Measurements from ENCODE around the gene CYTH1. TPM values are rescaled to one million over a fixed set of nuclear protein-coding genes. Genes with fewer than 3 reads are reported as not detected.

Gene CYTH1
- total RNA-seq, 1 experiment from 2014 or later = 46.7 TPM

DNA sequence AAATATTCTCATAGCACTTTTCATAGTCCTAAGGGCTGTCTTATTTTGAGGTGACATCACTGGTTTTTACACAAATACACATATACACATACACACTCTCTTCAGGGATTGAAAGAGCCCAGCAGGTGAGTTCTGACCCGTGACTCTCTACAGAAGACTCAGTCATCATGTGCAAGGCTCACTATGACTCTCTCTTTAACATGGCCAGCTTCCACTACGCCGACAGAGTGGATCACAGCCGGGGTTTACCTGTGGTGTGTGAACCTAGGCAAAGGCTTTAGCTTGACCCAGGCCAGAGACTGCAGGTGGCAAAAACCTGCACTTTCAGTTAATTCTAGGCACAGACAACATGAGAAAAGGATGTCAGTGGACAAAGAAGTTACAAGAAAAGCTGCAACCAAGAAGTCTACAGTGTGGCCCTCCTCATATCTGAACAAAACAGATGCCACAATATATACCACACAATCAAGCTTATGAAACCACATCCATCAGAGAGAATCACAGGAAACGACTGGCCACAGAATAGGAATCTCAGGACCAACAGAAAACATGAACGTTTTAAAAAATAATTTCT, 56.5 kb downstream of the CYTH1 start:
- CTCF ChIA-PET = no interaction called here
- ATAC-seq = no peak
- POLR2A ChIA-PET = no interaction called here

DNA sequence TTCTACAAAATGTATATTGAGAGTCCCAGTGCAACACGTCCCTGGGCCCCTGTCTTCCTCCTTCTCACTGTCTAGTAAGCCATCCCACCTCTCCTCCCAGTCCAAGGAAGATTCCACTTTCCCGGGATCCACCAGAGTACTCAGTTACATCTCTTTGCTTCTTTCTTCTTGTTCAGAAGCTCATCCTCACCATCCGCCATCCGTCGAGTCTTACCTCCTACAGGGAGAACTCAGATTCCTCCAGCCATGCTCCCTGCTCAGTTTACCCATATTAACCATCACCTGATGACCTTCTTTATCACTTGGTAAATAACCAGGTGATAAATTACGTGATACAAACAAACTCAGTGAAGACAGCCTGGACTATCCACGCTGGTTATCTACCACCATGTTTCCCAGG, 57.1 kb downstream of the CYTH1 start:
- BruUV-seq (replicated peaks) = no TSS peak
- TF ChIP-seq POLR2AphosphoS5 (IDR thresholded peaks at IDR 0.05; ENCODE audit: low read depth, low read length) = no peak
- TF ChIP-seq, protein P1, sequence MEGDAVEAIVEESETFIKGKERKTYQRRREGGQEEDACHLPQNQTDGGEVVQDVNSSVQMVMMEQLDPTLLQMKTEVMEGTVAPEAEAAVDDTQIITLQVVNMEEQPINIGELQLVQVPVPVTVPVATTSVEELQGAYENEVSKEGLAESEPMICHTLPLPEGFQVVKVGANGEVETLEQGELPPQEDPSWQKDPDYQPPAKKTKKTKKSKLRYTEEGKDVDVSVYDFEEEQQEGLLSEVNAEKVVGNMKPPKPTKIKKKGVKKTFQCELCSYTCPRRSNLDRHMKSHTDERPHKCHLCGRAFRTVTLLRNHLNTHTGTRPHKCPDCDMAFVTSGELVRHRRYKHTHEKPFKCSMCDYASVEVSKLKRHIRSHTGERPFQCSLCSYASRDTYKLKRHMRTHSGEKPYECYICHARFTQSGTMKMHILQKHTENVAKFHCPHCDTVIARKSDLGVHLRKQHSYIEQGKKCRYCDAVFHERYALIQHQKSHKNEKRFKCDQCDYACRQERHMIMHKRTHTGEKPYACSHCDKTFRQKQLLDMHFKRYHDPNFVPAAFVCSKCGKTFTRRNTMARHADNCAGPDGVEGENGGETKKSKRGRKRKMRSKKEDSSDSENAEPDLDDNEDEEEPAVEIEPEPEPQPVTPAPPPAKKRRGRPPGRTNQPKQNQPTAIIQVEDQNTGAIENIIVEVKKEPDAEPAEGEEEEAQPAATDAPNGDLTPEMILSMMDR (IDR thresholded peaks at IDR 0.05) = no peak
- TF ChIP-seq, protein P2, sequence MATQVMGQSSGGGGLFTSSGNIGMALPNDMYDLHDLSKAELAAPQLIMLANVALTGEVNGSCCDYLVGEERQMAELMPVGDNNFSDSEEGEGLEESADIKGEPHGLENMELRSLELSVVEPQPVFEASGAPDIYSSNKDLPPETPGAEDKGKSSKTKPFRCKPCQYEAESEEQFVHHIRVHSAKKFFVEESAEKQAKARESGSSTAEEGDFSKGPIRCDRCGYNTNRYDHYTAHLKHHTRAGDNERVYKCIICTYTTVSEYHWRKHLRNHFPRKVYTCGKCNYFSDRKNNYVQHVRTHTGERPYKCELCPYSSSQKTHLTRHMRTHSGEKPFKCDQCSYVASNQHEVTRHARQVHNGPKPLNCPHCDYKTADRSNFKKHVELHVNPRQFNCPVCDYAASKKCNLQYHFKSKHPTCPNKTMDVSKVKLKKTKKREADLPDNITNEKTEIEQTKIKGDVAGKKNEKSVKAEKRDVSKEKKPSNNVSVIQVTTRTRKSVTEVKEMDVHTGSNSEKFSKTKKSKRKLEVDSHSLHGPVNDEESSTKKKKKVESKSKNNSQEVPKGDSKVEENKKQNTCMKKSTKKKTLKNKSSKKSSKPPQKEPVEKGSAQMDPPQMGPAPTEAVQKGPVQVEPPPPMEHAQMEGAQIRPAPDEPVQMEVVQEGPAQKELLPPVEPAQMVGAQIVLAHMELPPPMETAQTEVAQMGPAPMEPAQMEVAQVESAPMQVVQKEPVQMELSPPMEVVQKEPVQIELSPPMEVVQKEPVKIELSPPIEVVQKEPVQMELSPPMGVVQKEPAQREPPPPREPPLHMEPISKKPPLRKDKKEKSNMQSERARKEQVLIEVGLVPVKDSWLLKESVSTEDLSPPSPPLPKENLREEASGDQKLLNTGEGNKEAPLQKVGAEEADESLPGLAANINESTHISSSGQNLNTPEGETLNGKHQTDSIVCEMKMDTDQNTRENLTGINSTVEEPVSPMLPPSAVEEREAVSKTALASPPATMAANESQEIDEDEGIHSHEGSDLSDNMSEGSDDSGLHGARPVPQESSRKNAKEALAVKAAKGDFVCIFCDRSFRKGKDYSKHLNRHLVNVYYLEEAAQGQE (IDR thresholded peaks at IDR 0.05; ENCODE audit: insufficient read depth in 1 of 2, low read depth in 2 of 2, low read length in 1 of 2) = no peak
- no peak for TF ChIP-seq SIN3A (IDR thresholded peaks at IDR 0.05; ENCODE audit: borderline replicate concordance, insufficient read depth, low read depth, low read length)
- no peak for TF ChIP-seq TCF7L2 (IDR thresholded peaks at IDR 0.05; ENCODE audit: low read depth, low read length)
- POLR2A ChIA-PET = no interaction called here
- Histone ChIP-seq H3K36me3 (ENCODE audit: control insufficient read depth, insufficient read depth, low read length) (no peaks in the 10 kb centered on the region), H3K27me3 (ENCODE audit: control insufficient read depth, insufficient read depth, low read length) (no peaks in the 10 kb centered on the region), H3K27ac (ENCODE audit: low read length) (no peak overlapping the region), H3K9me3 (ENCODE audit: control insufficient read depth, insufficient read depth, low read depth, low read length) (no peaks in the 10 kb centered on the region), H3K4me1 (ENCODE audit: control insufficient read depth, insufficient read depth, low read length) (peaks cover 38% of the 10 kb centered on the region), H3K4me3 (ENCODE audit: low read depth in 2 of 2, low read length in 2 of 2) (no peak overlapping the region)
- intact Hi-C loops (cut with micrococcal nuclease; ENCODE audit: unreplicated experiment) (no loop called here), in situ Hi-C loops (cut with HindIII; ENCODE audit: low pct_unique_long_range_greater_than_20kb, low sequenced_read_pairs) (no loop called here)
- CTCF ChIA-PET = no interaction called here
- DNase-seq (ENCODE audit: low read depth, low spot score) (no peak), ATAC-seq (no peak)

More for the DNA sequence above, 56.5 kb downstream of the CYTH1 start:
- Histone ChIP-seq H3K36me3 (ENCODE audit: control insufficient read depth, insufficient read depth, low read length) (no peaks in the 10 kb centered on the region), H3K27me3 (ENCODE audit: control insufficient read depth, insufficient read depth, low read length) (no peaks in the 10 kb centered on the region), H3K4me3 (ENCODE audit: low read depth in 2 of 2, low read length in 2 of 2) (no peak overlapping the region), H3K9me3 (ENCODE audit: control insufficient read depth, insufficient read depth, low read depth, low read length) (no peaks in the 10 kb centered on the region), H3K4me1 (ENCODE audit: control insufficient read depth, insufficient read depth, low read length) (peaks cover 37% of the 10 kb centered on the region), H3K27ac (ENCODE audit: low read length) (no peak overlapping the region)
- intact Hi-C loops (cut with micrococcal nuclease; ENCODE audit: unreplicated experiment) (no loop called here), in situ Hi-C loops (cut with HindIII; ENCODE audit: low pct_unique_long_range_greater_than_20kb, low sequenced_read_pairs) (no loop called here)
- TSS peak; percentile 34 for BruUV-seq (replicated peaks)
- TF ChIP-seq POLR2AphosphoS5 (IDR thresholded peaks at IDR 0.05; ENCODE audit: low read depth, low read length) (no peak), SIN3A (IDR thresholded peaks at IDR 0.05; ENCODE audit: borderline replicate concordance, insufficient read depth, low read depth, low read length) (no peak), TCF7L2 (IDR thresholded peaks at IDR 0.05; ENCODE audit: low read depth, low read length) (no peak)
- TF ChIP-seq, protein P1 (IDR thresholded peaks at IDR 0.05) = no peak
- TF ChIP-seq, protein P2 (IDR thresholded peaks at IDR 0.05; ENCODE audit: insufficient read depth in 1 of 2, low read depth in 2 of 2, low read length in 1 of 2) = no peak
- DNase-seq (ENCODE audit: low read depth, low spot score) = no peak
